T-cell (primary cell): ENCODE data around the gene HS6ST3. TPM values are rescaled to one million over a fixed set of nuclear protein-coding genes. Genes with fewer than 3 reads are reported as not detected.

Source experiments
- ATAC-seq, 4 experiments: fragments of 200-7000 bp in 3 of 4; fragments of 150-1000 bp in 1 of 4; cut with Tn5 transposase; replicated peaks in 1 of 4; 1 replicate in 3 of 4; 2 replicates in 1 of 4; pipeline ENCODE4 v1.10.0; 2021; ENCODE audit warnings: moderate library complexity in 3 of 4, mild to moderate bottlenecking in 2 of 4, moderate number of reproducible peaks in 1 of 4
- CTCF ChIA-PET, 2 donors: fragments of 300-600 bp; sonication (Branson Sonifier 250); formaldehyde crosslinking; loops; one replicate each; lab custom pipeline; 2022; ENCODE audit warnings: antibody characterized with exemption in 2 of 2; lab: Charles Lee
- POLR2A ChIA-PET, 2 donors: fragments of 300-600 bp; sonication (Branson Sonifier 250); formaldehyde crosslinking; loops; one replicate each; lab custom pipeline; 2022; ENCODE audit warnings: antibody characterized with exemption in 2 of 2; lab: Charles Lee
- DNase-seq, 35 experiments: peaks; one replicate each; pipeline versions ENCODE4 v3.0.0 to v3.0.0-alpha.2; 2013 to 2023
- H3K27ac ChIP-seq: one replicate; pipeline ENCODE4 v1.5.1; 2013; ENCODE audit warnings: low read length
- H3K27me3 ChIP-seq, 2 experiments: replicated peaks in 1 of 2; 1 replicate in 1 of 2; 2 replicates in 1 of 2; pipeline versions ENCODE4 v1.6.1 to v1.7.0; 2013; ENCODE audit warnings: low read length in 1 of 2, mixed read lengths in 1 of 2; ENCODE audit not compliant: control insufficient read depth in 2 of 2, insufficient read depth in 2 of 2; ENCODE audit errors: extremely low read depth in 1 of 2
- H3K36me3 ChIP-seq, 2 donors: 1 replicate in 1 of 2; 2 replicates in 1 of 2; pipeline versions ENCODE4 v1.6.1 to v1.7.0; 2013; ENCODE audit warnings: low read length in 1 of 2; ENCODE audit not compliant: control insufficient read depth in 2 of 2, insufficient read depth in 1 of 2; ENCODE audit errors: extremely low read depth in 1 of 2
- H3K4me1 ChIP-seq, 2 experiments: 1 replicate in 1 of 2; 2 replicates in 1 of 2; pipeline versions ENCODE4 v1.6.1 to v1.7.0; 2013; ENCODE audit warnings: low read length in 2 of 2, mixed read lengths in 1 of 2; ENCODE audit not compliant: insufficient read depth in 2 of 2, control insufficient read depth in 1 of 2; ENCODE audit errors: extremely low read depth in 1 of 2
- H3K4me3 ChIP-seq, 2 donors: 1 replicate in 1 of 2; 2 replicates in 1 of 2; pipeline versions ENCODE4 v1.5.1 to v1.7.0; 2013; ENCODE audit warnings: mild to moderate bottlenecking in 2 of 2, low read length in 1 of 2, moderate library complexity in 1 of 2; ENCODE audit not compliant: control insufficient read depth in 1 of 2; ENCODE audit errors: extremely low read depth in 1 of 2
- H3K9me3 ChIP-seq: 2 replicates; pipeline ENCODE4 v1.7.0; 2013
- H3K27ac Mint-ChIP-seq, 2 donors: one replicate each; pipeline ENCODE4 v1.8.0; 2020 to 2021; ENCODE audit warnings: mild to moderate bottlenecking in 2 of 2, mixed read lengths in 2 of 2
- H3K27me3 Mint-ChIP-seq, 2 donors: one replicate each; pipeline ENCODE4 v1.8.0; 2021 to 2022; ENCODE audit warnings: mixed read lengths in 2 of 2
- H3K36me3 Mint-ChIP-seq: one replicate; pipeline ENCODE4 v1.8.0; 2021; ENCODE audit warnings: mixed read lengths
- H3K4me1 Mint-ChIP-seq, 3 donors: one replicate each; pipeline ENCODE4 v1.8.0; 2020 to 2022; ENCODE audit warnings: mixed read lengths in 3 of 3, mild to moderate bottlenecking in 1 of 3
- H3K4me3 Mint-ChIP-seq, 3 donors: one replicate each; pipeline ENCODE4 v1.8.0; 2020 to 2022; ENCODE audit warnings: mild to moderate bottlenecking in 3 of 3, mixed read lengths in 3 of 3, moderate library complexity in 3 of 3
- H3K9me3 Mint-ChIP-seq, 3 donors: one replicate each; pipeline ENCODE4 v1.8.0; 2020 to 2022; ENCODE audit warnings: mixed read lengths in 3 of 3
- WGBS: methylation state at CpG from one replicate; pipeline ENCODE4 v1.1.5; 2013; ENCODE audit warnings: missing lambda C conversion rate; ENCODE audit not compliant: insufficient coverage; 5-methylcytosine and 5-hydroxymethylcytosine counted together
- total RNA-seq, 35 experiments: library from RNA in 6 of 35; stranded (reverse) in 6 of 35; fragments of 120-200 nt in 1 of 35; gene quantifications; one replicate each; pipeline versions ENCODE4 v1.2.1 to v1.2.4 and lab custom pipeline; 2013 to 2026

The HS6ST3 gene
- total RNA-seq, 5 donors from 2014 or later (not counting 1 experiment from before 2014, with no cell fraction given), result not detected

GRCh38 chr13:96728463-96728862, 638.6 kb downstream of the HS6ST3 start:
- Mint-ChIP-seq H3K4me3 (no peak overlapping the region), H3K4me1 (no peaks in the 10 kb centered on the region), H3K27ac (no peak overlapping the region), H3K36me3 (no peaks in the 10 kb centered on the region), H3K27me3 (no peaks in the 10 kb centered on the region), H3K9me3 (peaks cover 9 to 30% (median 27%) of the 10 kb centered on the region in 3 donors)
- DNase-seq, result no peak
- no peaks in the 10 kb centered on the region for H3K27me3 ChIP-seq
- H3K4me3 ChIP-seq, result no peak overlapping the region
- CTCF ChIA-PET, result no interaction called here
- H3K36me3 ChIP-seq, result no peaks in the 10 kb centered on the region
- H3K4me1 ChIP-seq, result no peaks in the 10 kb centered on the region
- H3K9me3 ChIP-seq, result no peaks in the 10 kb centered on the region
- POLR2A ChIA-PET, result no interaction called here
- H3K27ac ChIP-seq, result no peak overlapping the region
- no CpG with 5 or more reads among the region's 2 CpGs for WGBS
- ATAC-seq, result no peak

GRCh38 chr13:96730676-96731075, 640.8 kb downstream of the HS6ST3 start:
- Mint-ChIP-seq H3K9me3 (peaks cover 9 to 26% (median 21%) of the 10 kb centered on the region in 3 donors), H3K4me1 (no peaks in the 10 kb centered on the region), H3K36me3 (no peaks in the 10 kb centered on the region), H3K4me3 (no peak overlapping the region), H3K27ac (no peak overlapping the region), H3K27me3 (no peaks in the 10 kb centered on the region)
- Histone ChIP-seq H3K4me3 (no peak overlapping the region), H3K9me3 (no peaks in the 10 kb centered on the region), H3K27ac (no peak overlapping the region), H3K36me3 (no peaks in the 10 kb centered on the region), H3K27me3 (no peaks in the 10 kb centered on the region), H3K4me1 (no peaks in the 10 kb centered on the region)
- no peak for ATAC-seq
- WGBS, result 100% methylated on average over 1 of the region's 5 CpGs
- ChIA-PET CTCF (no interaction called here), POLR2A (no interaction called here)
- DNase-seq, result no peak

GRCh38 chr13:96734499-96734898, 644.6 kb downstream of the HS6ST3 start:
- Histone ChIP-seq H3K4me3 (no peak overlapping the region), H3K4me1 (no peaks in the 10 kb centered on the region), H3K27me3 (no peaks in the 10 kb centered on the region), H3K36me3 (no peaks in the 10 kb centered on the region), H3K9me3 (no peaks in the 10 kb centered on the region), H3K27ac (no peak overlapping the region)
- WGBS, result 80% methylated on average over 2 of the region's 4 CpGs
- H3K4me1 Mint-ChIP-seq, result no peaks in the 10 kb centered on the region
- no peak for DNase-seq
- ChIA-PET CTCF (no interaction called here), POLR2A (no interaction called here)
- H3K27ac Mint-ChIP-seq, result no peak overlapping the region
- no peaks in the 10 kb centered on the region for H3K36me3 Mint-ChIP-seq
- no peaks in the 10 kb centered on the region for H3K27me3 Mint-ChIP-seq
- H3K4me3 Mint-ChIP-seq, result no peak overlapping the region
- peaks cover 0 to 20% (median 14%) of the 10 kb centered on the region in 3 donors for H3K9me3 Mint-ChIP-seq
- ATAC-seq, result no peak

- Histone ChIP-seq H3K4me1 (no peaks in the 10 kb centered on the region), H3K27me3 (no peaks in the 10 kb centered on the region), H3K36me3 (no peaks in the 10 kb centered on the region), H3K27ac (no peak overlapping the region), H3K9me3 (no peaks in the 10 kb centered on the region), H3K4me3 (no peak overlapping the region)
- Mint-ChIP-seq H3K4me3 (no peak overlapping the region), H3K27me3 (no peaks in the 10 kb centered on the region), H3K4me1 (no peaks in the 10 kb centered on the region), H3K9me3 (peaks cover 0 to 17% (median 16%) of the 10 kb centered on the region in 3 donors), H3K27ac (no peak overlapping the region), H3K36me3 (no peaks in the 10 kb centered on the region)
- ChIA-PET POLR2A (no interaction called here), CTCF (no interaction called here)
- no CpG with 5 or more reads among the region's 3 CpGs for WGBS
- DNase-seq (no peak), ATAC-seq (no peak)
These were observed 651.9 kb downstream of the HS6ST3 start for GRCh38 chr13:96741779-96742178.

GRCh38 chr13:96743296-96744089, 653.6 kb downstream of the HS6ST3 start:
- H3K27me3 Mint-ChIP-seq, result no peaks in the 10 kb centered on the region
- DNase-seq (no peak), ATAC-seq (no peak)
- no peak overlapping the region for H3K4me3 ChIP-seq
- H3K4me1 Mint-ChIP-seq, result no peaks in the 10 kb centered on the region
- peaks cover 0 to 16% (median 14%) of the 10 kb centered on the region in 3 donors for H3K9me3 Mint-ChIP-seq
- 100% methylated on average over 1 of the region's 3 CpGs for WGBS
- no peak overlapping the region for H3K27ac ChIP-seq
- POLR2A ChIA-PET, result no interaction called here
- no peaks in the 10 kb centered on the region for H3K27me3 ChIP-seq
- CTCF ChIA-PET, result no interaction called here
- H3K36me3 ChIP-seq, result no peaks in the 10 kb centered on the region
- no peaks in the 10 kb centered on the region for H3K36me3 Mint-ChIP-seq
- no peak overlapping the region for H3K4me3 Mint-ChIP-seq
- no peak overlapping the region for H3K27ac Mint-ChIP-seq
- H3K9me3 ChIP-seq, result no peaks in the 10 kb centered on the region
- H3K4me1 ChIP-seq, result no peaks in the 10 kb centered on the region

- DNase-seq (no peak), ATAC-seq (no peak)
- Mint-ChIP-seq H3K36me3 (no peaks in the 10 kb centered on the region), H3K27me3 (no peaks in the 10 kb centered on the region), H3K9me3 (peaks cover 0 to 17% (median 10%) of the 10 kb centered on the region in 3 donors), H3K27ac (no peak overlapping the region), H3K4me1 (no peaks in the 10 kb centered on the region), H3K4me3 (no peak overlapping the region)
- WGBS, result no CpG with 5 or more reads among the region's 5 CpGs
- POLR2A ChIA-PET, result no interaction called here
- CTCF ChIA-PET, result no interaction called here
- H3K36me3 ChIP-seq, result no peaks in the 10 kb centered on the region
- H3K9me3 ChIP-seq, result no peaks in the 10 kb centered on the region
- H3K4me3 ChIP-seq, result no peak overlapping the region
- no peaks in the 10 kb centered on the region for H3K4me1 ChIP-seq
- no peaks in the 10 kb centered on the region for H3K27me3 ChIP-seq
- H3K27ac ChIP-seq, result no peak overlapping the region
These were observed 654.7 kb downstream of the HS6ST3 start for GRCh38 chr13:96744367-96745331.
